ENCODE results near the gene CDC42BPA. TPM values are rescaled to one million over a fixed set of nuclear protein-coding genes. Genes with fewer than 3 reads are reported as not detected.

CDC42BPA gene
- total and polyA plus RNA-seq, 2 of the 8 experiments (the other 6 are each of a cell fraction or from before 2014, with no cell fraction given), result 7.1 to 28.5 TPM

DNA sequence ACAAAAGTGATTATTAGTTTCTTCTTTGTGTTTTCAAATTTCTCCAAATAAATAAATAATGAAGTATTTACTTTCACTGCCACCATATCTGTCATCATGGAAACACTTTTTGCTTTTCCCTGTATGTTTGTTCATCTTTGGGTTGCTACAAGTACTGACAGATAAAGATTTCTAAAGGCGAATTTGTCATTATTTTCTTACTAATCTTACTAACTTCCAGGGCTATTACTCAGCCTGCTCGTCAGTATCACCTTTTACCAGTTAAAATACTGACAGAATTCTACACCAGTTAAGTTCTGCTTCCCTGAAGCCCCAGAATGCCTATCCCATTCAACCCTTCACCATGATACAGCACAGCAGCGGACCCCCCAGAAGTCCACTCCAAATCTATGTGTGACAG lies 106.1 kb downstream of the CDC42BPA start:
- no peak overlapping the region for H3K4me2 ChIP-seq (ENCODE audit: insufficient read depth in 1 of 2, low read depth in 2 of 2, low read length in 2 of 2)
- no peak overlapping the region for H2AFZ ChIP-seq (ENCODE audit: low read length)
- DNase-seq (ENCODE audit: low read depth in 1 of 2, low spot score in 2 of 2), result no peak
- no peak overlapping the region for H3K56ac ChIP-seq (replicated peaks; ENCODE audit: insufficient read length, low read depth, low read length)
- no peak overlapping the region for H2BK5ac ChIP-seq (ENCODE audit: low read depth, low read length)
- no peaks in the 10 kb centered on the region for H3K23me2 ChIP-seq (ENCODE audit: low read depth, low read length)
- H4K8ac ChIP-seq (ENCODE audit: extremely low read depth, insufficient read depth, low read length), result no peak overlapping the region
- no peak overlapping the region for H2BK12ac ChIP-seq (ENCODE audit: low read depth, low read length)
- H3K27ac ChIP-seq (ENCODE audit: low read depth, low read length), result no peak overlapping the region
- no peaks in the 10 kb centered on the region for H4K20me1 ChIP-seq (replicated peaks in 1 of 2; ENCODE audit: control insufficient read depth in 1 of 2, insufficient read depth in 2 of 2, low read length in 2 of 2)
- no peaks in the 10 kb centered on the region for H3K27me3 ChIP-seq (replicated peaks in 1 of 4; ENCODE audit: control insufficient read depth in 3 of 4, extremely low read depth in 1 of 4, insufficient read depth in 3 of 4, low read length in 3 of 4)
- no peaks in the 10 kb centered on the region for H3K79me1 ChIP-seq (ENCODE audit: low read depth, low read length)
- ChIA-PET CTCF (ENCODE audit: partially characterized antibody) (no interaction called here), POLR2A (ENCODE audit: partially characterized antibody) (no interaction called here)
- H2BK15ac ChIP-seq (ENCODE audit: low read length), result no peak overlapping the region
- FAIRE-seq, result no peak
- no peak overlapping the region for H3K9ac ChIP-seq (replicated peaks in 1 of 4; ENCODE audit: extremely low read depth in 1 of 4, low read depth in 3 of 4, low read length in 3 of 4)
- H3K9me3 ChIP-seq (ENCODE audit: insufficient read depth in 2 of 2, low read depth in 1 of 2, low read length in 1 of 2), result no peaks in the 10 kb centered on the region
- no peak overlapping the region for H4K91ac ChIP-seq (replicated peaks; ENCODE audit: insufficient read length, low read length)
- H3K4me1 ChIP-seq (replicated peaks in 1 of 4; ENCODE audit: control insufficient read depth in 3 of 4, insufficient read depth in 4 of 4, low read length in 3 of 4), result no peaks in the 10 kb centered on the region
- H3K4ac ChIP-seq (replicated peaks; ENCODE audit: insufficient read length, low read depth, low read length), result no peak overlapping the region
- no peak overlapping the region for H2BK20ac ChIP-seq (ENCODE audit: low read length)
- H3K14ac ChIP-seq (ENCODE audit: insufficient read length), result no peak overlapping the region
- no peak overlapping the region for H4K5ac ChIP-seq (ENCODE audit: insufficient read length, low read depth, low read length)
- no peak overlapping the region for H3K4me3 ChIP-seq (ENCODE audit: extremely low read depth in 1 of 4, insufficient read depth in 2 of 4, low read depth in 3 of 4, low read length in 4 of 4)
- WGBS, 2 experiments (ENCODE audit: extremely low coverage in 1 of 2, insufficient coverage in 1 of 2, insufficient read length in 1 of 2, insufficient replicate concordance in 2 of 2, low coverage in 1 of 2, low lambda C conversion rate in 2 of 2, missing lambda C conversion rate in 1 of 2), result 79% methylated on average over 3 of the region's 3 CpGs; no CpG with 5 or more reads in 1 of the 2 experiments
- H3K18ac ChIP-seq (ENCODE audit: extremely low read depth, low read length), result no peak overlapping the region
- no peaks in the 10 kb centered on the region for H3K79me2 ChIP-seq (ENCODE audit: control insufficient read depth in 1 of 2, insufficient read depth in 2 of 2, low read length in 2 of 2)
- H3K23ac ChIP-seq (ENCODE audit: insufficient read length), result no peak overlapping the region
- H3K36me3 ChIP-seq (ENCODE audit: control insufficient read depth in 2 of 4, insufficient read depth in 4 of 4, low read length in 3 of 4), result peaks cover 0 to 2% (median 0%) of the 10 kb centered on the region in 4 experiments; a peak in 1 of 8 replicates
- no peak overlapping the region for H2BK120ac ChIP-seq (replicated peaks; ENCODE audit: low read depth, low read length)
- H2AK5ac ChIP-seq (ENCODE audit: low read depth, low read length), result no peak overlapping the region
- TF ChIP-seq RBBP5 (IDR thresholded peaks at IDR 0.05; ENCODE audit: borderline replicate concordance, low read depth, low read length) (no peak), ASH2L (IDR thresholded peaks at IDR 0.05; ENCODE audit: low read length) (no peak), POLR2AphosphoS5 (IDR thresholded peaks at IDR 0.05; ENCODE audit: low read depth, low read length) (no peak), GTF2F1 (IDR thresholded peaks at IDR 0.05; ENCODE audit: borderline replicate concordance, low read depth, low read length) (no peak), POLR2A (IDR thresholded peaks at IDR 0.05; ENCODE audit: control extremely low read depth in 1 of 2, low read depth in 2 of 2, low read length in 2 of 2) (no peak), GABPA (IDR thresholded peaks at IDR 0.05; ENCODE audit: borderline replicate concordance, insufficient read depth, low read length) (no peak)
- TF ChIP-seq, protein P1, sequence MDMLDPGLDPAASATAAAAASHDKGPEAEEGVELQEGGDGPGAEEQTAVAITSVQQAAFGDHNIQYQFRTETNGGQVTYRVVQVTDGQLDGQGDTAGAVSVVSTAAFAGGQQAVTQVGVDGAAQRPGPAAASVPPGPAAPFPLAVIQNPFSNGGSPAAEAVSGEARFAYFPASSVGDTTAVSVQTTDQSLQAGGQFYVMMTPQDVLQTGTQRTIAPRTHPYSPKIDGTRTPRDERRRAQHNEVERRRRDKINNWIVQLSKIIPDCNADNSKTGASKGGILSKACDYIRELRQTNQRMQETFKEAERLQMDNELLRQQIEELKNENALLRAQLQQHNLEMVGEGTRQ (IDR thresholded peaks at IDR 0.05; ENCODE audit: low read length), result no peak
- TF ChIP-seq, protein P2, sequence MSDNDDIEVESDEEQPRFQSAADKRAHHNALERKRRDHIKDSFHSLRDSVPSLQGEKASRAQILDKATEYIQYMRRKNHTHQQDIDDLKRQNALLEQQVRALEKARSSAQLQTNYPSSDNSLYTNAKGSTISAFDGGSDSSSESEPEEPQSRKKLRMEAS (IDR thresholded peaks at IDR 0.05), result no peak

Measured in H1 (cell line).